DOHH2 (cell line): ENCODE measurements around the gene FUT1.

ENCODE experiments used
- EZH2phosphoT487 ChIP-seq: fragments of 200-600 bp; sonication (generic); IDR thresholded peaks from 2 replicates; pipeline ENCODE4 v1.6.1; 2017; ENCODE audit warnings: borderline replicate concordance, mild to moderate bottlenecking, antibody characterized with exemption, low read length, moderate library complexity, mixed read lengths
- TF ChIP-seq, protein P1 (sequence below): fragments of 200-600 bp; sonication (generic); IDR thresholded peaks from one replicate; pipeline ENCODE4 v1.5.1; 2014; ENCODE audit warnings: antibody characterized with exemption, mild to moderate bottlenecking, low read depth, low read length; ENCODE audit not compliant: poor library complexity, severe bottlenecking

DNA sequence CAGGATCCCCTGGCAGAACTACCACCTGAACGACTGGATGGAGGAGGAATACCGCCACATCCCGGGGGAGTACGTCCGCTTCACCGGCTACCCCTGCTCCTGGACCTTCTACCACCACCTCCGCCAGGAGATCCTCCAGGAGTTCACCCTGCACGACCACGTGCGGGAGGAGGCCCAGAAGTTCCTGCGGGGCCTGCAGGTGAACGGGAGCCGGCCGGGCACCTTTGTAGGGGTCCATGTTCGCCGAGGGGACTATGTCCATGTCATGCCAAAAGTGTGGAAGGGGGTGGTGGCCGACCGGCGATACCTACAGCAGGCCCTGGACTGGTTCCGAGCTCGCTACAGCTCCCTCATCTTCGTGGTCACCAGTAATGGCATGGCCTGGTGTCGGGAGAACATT, 49.1 kb downstream of the FUT1 start:
- TF ChIP-seq, protein P1, sequence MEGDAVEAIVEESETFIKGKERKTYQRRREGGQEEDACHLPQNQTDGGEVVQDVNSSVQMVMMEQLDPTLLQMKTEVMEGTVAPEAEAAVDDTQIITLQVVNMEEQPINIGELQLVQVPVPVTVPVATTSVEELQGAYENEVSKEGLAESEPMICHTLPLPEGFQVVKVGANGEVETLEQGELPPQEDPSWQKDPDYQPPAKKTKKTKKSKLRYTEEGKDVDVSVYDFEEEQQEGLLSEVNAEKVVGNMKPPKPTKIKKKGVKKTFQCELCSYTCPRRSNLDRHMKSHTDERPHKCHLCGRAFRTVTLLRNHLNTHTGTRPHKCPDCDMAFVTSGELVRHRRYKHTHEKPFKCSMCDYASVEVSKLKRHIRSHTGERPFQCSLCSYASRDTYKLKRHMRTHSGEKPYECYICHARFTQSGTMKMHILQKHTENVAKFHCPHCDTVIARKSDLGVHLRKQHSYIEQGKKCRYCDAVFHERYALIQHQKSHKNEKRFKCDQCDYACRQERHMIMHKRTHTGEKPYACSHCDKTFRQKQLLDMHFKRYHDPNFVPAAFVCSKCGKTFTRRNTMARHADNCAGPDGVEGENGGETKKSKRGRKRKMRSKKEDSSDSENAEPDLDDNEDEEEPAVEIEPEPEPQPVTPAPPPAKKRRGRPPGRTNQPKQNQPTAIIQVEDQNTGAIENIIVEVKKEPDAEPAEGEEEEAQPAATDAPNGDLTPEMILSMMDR, result no peak
- TF ChIP-seq EZH2phosphoT487, result no peak
